Activated CD8-positive, alpha-beta T cell treated with anti-CD3 and anti-CD28 coated beads, Interleukin-2, amount 10 ng/mL, durations not matched to agents 7 days and 5 days (primary cell): Measurements from ENCODE around the gene C4A. TPM values are rescaled to one million over a fixed set of nuclear protein-coding genes. Genes with fewer than 3 reads are reported as not detected.

Experiments used
- ATAC-seq: fragments of 150-1000 bp; cut with Tn5 transposase; one replicate; pipeline ENCODE4 v1.10.0; 2021; ENCODE audit warnings: moderate library complexity
- CTCF ChIA-PET: fragments of 350-600 bp; sonication (Branson Sonifier 250); formaldehyde crosslinking; loops from one replicate; lab custom pipeline; 2021; ENCODE audit warnings: antibody characterized with exemption; lab: Charles Lee
- POLR2A ChIA-PET: fragments of 350-600 bp; sonication (Branson Sonifier 250); formaldehyde crosslinking; loops from one replicate; lab custom pipeline; 2021; ENCODE audit warnings: antibody characterized with exemption; lab: Charles Lee
- DNase-seq: peaks from one replicate; pipeline ENCODE4 v3.0.0-alpha.2; 2020
- H3K27ac Mint-ChIP-seq: one replicate; pipeline ENCODE4 v1.8.0; 2021; ENCODE audit warnings: mild to moderate bottlenecking, mixed read lengths
- H3K27me3 Mint-ChIP-seq: one replicate; pipeline ENCODE4 v1.8.0; 2021; ENCODE audit warnings: low read depth, mixed read lengths
- H3K36me3 Mint-ChIP-seq: one replicate; pipeline ENCODE4 v1.8.0; 2021; ENCODE audit warnings: low read depth, mixed read lengths
- H3K4me1 Mint-ChIP-seq: one replicate; pipeline ENCODE4 v1.8.0; 2021; ENCODE audit warnings: low read depth, mixed read lengths
- H3K4me3 Mint-ChIP-seq: one replicate; pipeline ENCODE4 v1.8.0; 2021; ENCODE audit warnings: mild to moderate bottlenecking, mixed read lengths
- H3K9me3 Mint-ChIP-seq: one replicate; pipeline ENCODE4 v1.8.0; 2022; ENCODE audit warnings: mixed read lengths; ENCODE audit not compliant: insufficient read depth
- total RNA-seq, 2 experiments: library from RNA; stranded (reverse); gene quantifications; one replicate each; pipeline ENCODE4 v1.2.3, GENCODE V29; 2021

The C4A gene
- total RNA-seq, 2 experiments from 2014 or later, result 3.6 to 5.1 TPM

DNA sequence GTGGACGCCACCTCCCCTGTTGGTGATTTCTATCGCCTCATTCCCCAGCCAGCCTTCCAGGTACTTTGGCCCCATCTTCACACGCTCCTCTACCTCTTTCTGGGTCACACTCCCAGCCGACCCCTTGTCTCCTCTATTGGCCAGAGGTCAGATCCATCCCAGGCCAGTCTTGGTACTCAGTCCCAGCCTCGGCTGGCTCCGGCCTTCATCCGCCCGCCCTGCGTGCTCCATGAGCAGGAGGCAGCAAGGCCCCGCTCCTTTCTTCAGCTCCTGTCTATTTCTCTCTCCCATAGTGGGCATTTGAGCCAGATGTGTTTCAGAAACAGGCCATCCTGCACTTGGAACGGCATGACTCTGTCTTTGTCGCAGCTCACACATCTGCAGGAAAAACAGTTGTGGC is 20.2 kb upstream of the C4A start:
- Mint-ChIP-seq H3K4me3 (no peak overlapping the region), H3K36me3 (peaks cover 63% of the 10 kb centered on the region), H3K4me1 (peaks cover 35% of the 10 kb centered on the region), H3K9me3 (no peaks in the 10 kb centered on the region), H3K27ac (peak overlapping the region; percentile 23), H3K27me3 (no peaks in the 10 kb centered on the region)
- ChIA-PET POLR2A (interaction anchor here (0.6 to 1.7 kb wide), 3 partner anchors 9 to 283 kb away, joined by 3 to 6 read pairs (median 6); partner anchors contain the start of gene DXO), CTCF (interaction anchor here (1.1 kb wide), 1 partner anchor 9 kb away, joined by 5 read pairs; no protein-coding TSS in a partner anchor)
- DNase-seq (no peak), ATAC-seq (no peak)

GRCh38 chr6:31963921-31964320 is 17.9 kb upstream of the C4A start:
- H3K36me3 Mint-ChIP-seq, result peaks cover 70% of the 10 kb centered on the region
- no peak overlapping the region for H3K4me3 Mint-ChIP-seq
- ChIA-PET CTCF (interaction anchor here (1.8 kb wide), 1 partner anchor 11 kb away, joined by 7 read pairs; no protein-coding TSS in a partner anchor), POLR2A (interaction anchor here (0.6 to 1.0 kb wide), 2 partner anchors 8 to 229 kb away, joined by 3 read pairs; partner anchors contain the start of gene DXO)
- no peaks in the 10 kb centered on the region for H3K9me3 Mint-ChIP-seq
- peaks cover 20% of the 10 kb centered on the region for H3K4me1 Mint-ChIP-seq
- H3K27ac Mint-ChIP-seq, result no peak overlapping the region
- DNase-seq (no peak), ATAC-seq (no peak)
- no peaks in the 10 kb centered on the region for H3K27me3 Mint-ChIP-seq

GRCh38 chr6:31965700-31966099 is 16.2 kb upstream of the C4A start:
- H3K36me3 Mint-ChIP-seq, result peaks cover 70% of the 10 kb centered on the region
- peaks cover 13% of the 10 kb centered on the region for H3K4me1 Mint-ChIP-seq
- H3K27ac Mint-ChIP-seq, result no peak overlapping the region
- DNase-seq (no peak), ATAC-seq (no peak)
- ChIA-PET CTCF (no interaction called here), POLR2A (no interaction called here)
- no peaks in the 10 kb centered on the region for H3K27me3 Mint-ChIP-seq
- H3K4me3 Mint-ChIP-seq, result no peak overlapping the region
- H3K9me3 Mint-ChIP-seq, result no peaks in the 10 kb centered on the region

DNA sequence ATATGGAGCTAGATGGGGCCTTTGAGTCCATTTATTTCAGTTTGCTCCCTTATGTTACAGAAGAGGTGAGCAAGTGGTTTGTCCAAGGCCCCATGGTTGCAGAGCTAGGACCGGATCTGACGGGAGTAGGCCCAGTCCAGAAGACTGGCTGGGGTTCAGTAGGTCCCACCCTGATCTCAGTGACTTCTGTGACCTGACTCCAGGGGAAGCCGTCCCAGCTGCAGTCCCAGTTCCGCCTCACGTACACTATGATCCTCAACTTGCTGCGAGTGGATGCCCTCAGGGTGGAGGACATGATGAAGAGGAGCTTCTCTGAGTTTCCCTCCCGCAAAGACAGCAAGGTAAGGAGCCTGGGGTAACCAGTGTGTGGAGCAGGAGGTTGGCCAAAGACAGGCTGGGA is 15.4 kb upstream of the C4A start:
- Mint-ChIP-seq H3K4me1 (peaks cover 15% of the 10 kb centered on the region), H3K9me3 (no peaks in the 10 kb centered on the region), H3K4me3 (no peak overlapping the region), H3K27ac (no peak overlapping the region), H3K27me3 (no peaks in the 10 kb centered on the region), H3K36me3 (peaks cover 62% of the 10 kb centered on the region)
- ChIA-PET CTCF (no interaction called here), POLR2A (no interaction called here)
- DNase-seq, result no peak
- ATAC-seq, result no peak

DNA sequence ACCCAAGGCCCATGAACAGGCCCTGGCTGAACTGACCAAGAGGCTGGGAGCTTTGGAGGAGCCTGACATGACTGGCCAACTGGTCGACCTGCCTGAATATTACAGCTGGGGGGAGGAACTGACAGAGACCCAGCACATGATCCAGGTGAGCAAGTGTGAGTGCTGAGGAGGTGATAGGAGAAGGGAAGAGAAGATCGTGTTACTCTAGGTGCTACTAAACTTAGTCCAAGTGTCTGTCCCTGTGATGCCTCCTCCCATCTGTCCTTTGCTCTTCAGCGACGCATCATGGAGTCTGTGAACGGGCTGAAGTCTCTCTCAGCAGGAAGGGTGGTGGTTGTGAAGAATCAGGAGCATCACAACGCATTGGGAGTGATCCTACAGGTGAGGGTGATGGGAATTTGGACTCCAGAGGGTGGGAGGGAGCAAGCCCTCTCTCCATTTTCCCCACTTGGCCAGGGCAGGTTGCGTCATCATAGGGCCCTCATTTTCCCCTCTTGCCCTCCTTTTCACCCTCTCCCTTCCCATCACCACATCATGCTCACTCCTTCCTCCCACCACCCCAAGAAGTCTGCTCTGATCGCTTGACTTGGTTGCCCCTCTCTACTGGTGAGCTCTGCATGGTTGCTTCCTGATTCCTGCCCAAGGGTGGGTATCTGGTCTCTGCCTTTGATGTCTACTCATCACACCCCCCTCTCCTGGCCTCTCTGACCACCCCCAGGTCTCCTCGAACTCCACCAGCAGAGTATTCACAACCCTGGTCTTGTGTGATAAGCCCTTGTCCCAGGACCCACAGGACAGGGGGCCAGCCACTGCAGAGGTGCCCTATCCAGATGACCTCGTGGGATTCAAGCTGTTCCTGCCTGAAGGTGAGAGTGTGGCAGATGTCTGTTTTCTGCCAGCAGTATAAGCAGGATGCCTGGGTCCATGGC is 14.6 kb upstream of the C4A start:
- peaks cover 57% of the 10 kb centered on the region for H3K36me3 Mint-ChIP-seq
- no peak for ATAC-seq
- H3K27ac Mint-ChIP-seq, result peak overlapping the region; percentile 13
- no peak for DNase-seq
- no peak overlapping the region for H3K4me3 Mint-ChIP-seq
- peaks cover 19% of the 10 kb centered on the region for H3K4me1 Mint-ChIP-seq
- no peaks in the 10 kb centered on the region for H3K27me3 Mint-ChIP-seq
- CTCF ChIA-PET, result no interaction called here
- POLR2A ChIA-PET, result no interaction called here
- H3K9me3 Mint-ChIP-seq, result no peaks in the 10 kb centered on the region

GRCh38 chr6:31967926-31968320 is 13.9 kb upstream of the C4A start:
- POLR2A ChIA-PET, result no interaction called here
- H3K36me3 Mint-ChIP-seq, result peaks cover 51% of the 10 kb centered on the region
- no peak overlapping the region for H3K4me3 Mint-ChIP-seq
- CTCF ChIA-PET, result no interaction called here
- ATAC-seq, result no peak
- no peaks in the 10 kb centered on the region for H3K9me3 Mint-ChIP-seq
- no peak overlapping the region for H3K27ac Mint-ChIP-seq
- DNase-seq, result no peak
- no peaks in the 10 kb centered on the region for H3K27me3 Mint-ChIP-seq
- peaks cover 25% of the 10 kb centered on the region for H3K4me1 Mint-ChIP-seq

- Mint-ChIP-seq H3K9me3 (no peaks in the 10 kb centered on the region), H3K4me3 (no peak overlapping the region), H3K27ac (no peak overlapping the region), H3K36me3 (peaks cover 47% of the 10 kb centered on the region), H3K4me1 (peaks cover 29% of the 10 kb centered on the region), H3K27me3 (no peaks in the 10 kb centered on the region)
- no peak for DNase-seq
- ChIA-PET CTCF (no interaction called here), POLR2A (interaction anchor here (6.0 kb wide), 1 partner anchor 10 kb away, joined by 68 read pairs; the partner anchor contains the start of genes NELFE and SKIC2)
- no peak for ATAC-seq
These were observed 13.5 kb upstream of the C4A start for GRCh38 chr6:31968326-31968725.

DNA sequence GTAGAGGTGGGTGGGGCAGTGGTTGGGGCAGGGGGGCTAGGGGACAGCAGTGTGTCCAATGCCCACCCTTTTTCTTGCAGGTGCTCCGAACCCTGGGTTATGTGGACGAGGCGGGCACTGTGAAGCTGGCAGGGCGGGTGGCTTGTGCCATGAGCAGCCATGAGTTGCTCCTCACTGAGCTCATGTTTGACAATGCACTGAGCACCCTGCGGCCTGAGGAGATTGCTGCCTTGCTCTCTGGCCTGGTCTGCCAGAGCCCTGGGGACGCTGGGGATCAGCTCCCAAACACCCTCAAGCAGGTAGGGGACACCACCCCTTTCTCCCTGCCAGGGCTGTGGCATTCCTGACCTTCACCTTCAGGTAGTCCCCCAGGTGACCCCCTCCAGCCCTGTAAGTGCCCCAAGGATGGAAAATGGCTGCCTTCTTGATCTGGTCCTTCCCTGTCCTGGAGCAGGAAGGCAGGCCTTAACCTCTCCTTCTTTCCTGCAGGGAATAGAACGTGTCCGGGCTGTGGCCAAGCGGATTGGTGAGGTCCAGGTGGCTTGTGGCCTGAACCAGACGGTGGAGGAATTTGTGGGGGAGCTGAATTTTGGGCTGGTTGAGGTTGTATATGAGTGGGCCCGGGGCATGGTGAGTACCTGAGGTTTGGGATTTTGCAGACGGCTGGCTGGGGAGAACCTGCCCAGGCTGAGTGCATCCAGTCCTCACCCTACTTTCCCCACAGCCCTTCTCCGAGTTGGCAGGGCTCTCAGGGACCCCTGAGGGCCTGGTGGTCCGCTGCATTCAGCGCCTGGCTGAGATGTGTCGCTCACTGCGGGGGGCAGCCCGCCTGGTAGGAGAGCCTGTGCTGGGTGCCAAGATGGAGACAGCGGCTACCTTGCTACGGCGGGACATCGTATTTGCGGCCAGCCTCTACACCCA is 12.8 kb upstream of the C4A start:
- H3K27ac Mint-ChIP-seq, result peak overlapping the region; percentile 100

GRCh38 chr6:31969712-31970603 is 11.9 kb upstream of the C4A start:
- Mint-ChIP-seq H3K4me1 (peaks cover 37% of the 10 kb centered on the region), H3K27ac (peak overlapping the region; percentile 100)
- no peak for DNase-seq

More for the DNA sequence above, 12.8 kb upstream of the C4A start:
- Mint-ChIP-seq H3K27me3 (no peaks in the 10 kb centered on the region), H3K4me3 (no peak overlapping the region), H3K9me3 (no peaks in the 10 kb centered on the region), H3K36me3 (peaks cover 45% of the 10 kb centered on the region), H3K4me1 (peaks cover 35% of the 10 kb centered on the region)
- CTCF ChIA-PET, result no interaction called here
- DNase-seq, result no peak
- ATAC-seq, result no peak
- POLR2A ChIA-PET, result interaction anchor here (6.0 kb wide), 1 partner anchor 10 kb away, joined by 68 read pairs; the partner anchor contains the start of genes NELFE and SKIC2

DNA sequence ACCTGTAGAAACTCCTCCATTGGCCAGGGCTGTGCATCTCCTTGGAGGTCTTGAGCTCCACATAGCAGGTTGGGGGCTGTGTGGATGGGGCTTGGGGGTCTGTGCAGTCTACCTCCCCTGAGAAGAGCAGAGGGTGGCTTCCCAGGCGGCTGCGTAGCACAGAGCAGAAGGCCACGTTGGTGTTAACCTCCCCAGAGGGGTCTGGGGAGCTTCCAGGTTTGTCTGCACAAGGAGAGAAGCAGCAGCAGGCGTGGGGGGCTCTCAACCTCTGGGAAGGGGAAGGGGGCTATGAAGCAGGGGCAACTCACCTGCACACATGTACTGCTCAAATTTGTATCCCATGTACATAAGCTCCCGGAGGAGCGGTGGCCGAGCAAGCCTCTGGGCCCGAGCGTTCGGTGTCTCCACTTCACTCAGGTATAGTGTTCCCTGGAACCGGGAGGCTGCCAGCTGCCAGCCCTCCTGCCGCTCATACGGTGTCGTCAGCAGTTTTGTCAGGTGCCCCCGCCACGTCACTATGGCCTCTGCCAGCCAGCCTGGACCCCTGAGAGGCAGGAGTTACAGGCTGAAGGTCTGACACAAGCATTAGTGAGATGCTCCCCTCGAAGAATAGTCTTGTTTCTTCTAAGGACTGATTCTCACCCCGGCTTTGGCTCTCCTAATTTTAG is 11.1 kb upstream of the C4A start:
- Mint-ChIP-seq H3K27ac (peak overlapping the region; percentile 100), H3K4me1 (peaks cover 37% of the 10 kb centered on the region), H3K36me3 (peaks cover 39% of the 10 kb centered on the region), H3K4me3 (peak overlapping the region; percentile 95), H3K9me3 (no peaks in the 10 kb centered on the region), H3K27me3 (no peaks in the 10 kb centered on the region)
- no peak for ATAC-seq
- ChIA-PET CTCF (interaction anchor here (1.4 to 2.6 kb wide), 4 partner anchors 12 to 225 kb away, joined by 3 to 15 read pairs (median 9); partner anchors contain the start of genes NELFE and SKIC2), POLR2A (interaction anchor here (0.8 to 6.0 kb wide), 8 partner anchors 9 to 318 kb away, joined by 3 to 68 read pairs (median 4); partner anchors contain the start of genes ATF6B, BAG6, NELFE and SKIC2)
- no peak for DNase-seq

More at GRCh38 chr6:31969712-31970603, 11.9 kb upstream of the C4A start:
- Mint-ChIP-seq H3K27me3 (no peaks in the 10 kb centered on the region), H3K9me3 (no peaks in the 10 kb centered on the region), H3K4me3 (peak overlapping the region; percentile 95), H3K36me3 (peaks cover 40% of the 10 kb centered on the region)
- no peak for ATAC-seq
- ChIA-PET CTCF (interaction anchor here (2.6 kb wide), 1 partner anchor 11 kb away, joined by 14 read pairs; the partner anchor contains the start of genes NELFE and SKIC2), POLR2A (interaction anchor here (0.8 to 6.0 kb wide), 5 partner anchors 8 to 158 kb away, joined by 3 to 68 read pairs (median 4); partner anchors contain the start of genes ATF6B, NELFE and SKIC2)
